GM18861 (cell line): ENCODE measurements around the gene NCOR2.

Experiments
- ATAC-seq: cut with Tn5 transposase; IDR thresholded peaks from one replicate; pipeline ENCODE4 v1.9.1; 2021; ENCODE audit not compliant: unreplicated experiment

The NCOR2 gene

GRCh38 chr12:124561231-124561630 is 6.2 kb downstream of the NCOR2 start:
- no peak for ATAC-seq

GRCh38 chr12:124560146-124560890 is 7.1 kb downstream of the NCOR2 start:
- no peak for ATAC-seq

- no peak for ATAC-seq
Measured at GRCh38 chr12:124559182-124560017, 8.0 kb downstream of the NCOR2 start.

- no peak for ATAC-seq
Measured at GRCh38 chr12:124558313-124558712, 9.1 kb downstream of the NCOR2 start.

GRCh38 chr12:124557518-124558223 is 9.7 kb downstream of the NCOR2 start:
- ATAC-seq: no peak

GRCh38 chr12:124556896-124557501 is 10.4 kb downstream of the NCOR2 start:
- ATAC-seq: no peak

- no peak for ATAC-seq
Measured at GRCh38 chr12:124556074-124556466, 11.3 kb downstream of the NCOR2 start.

- ATAC-seq: no peak
Measured at GRCh38 chr12:124555168-124556073, 12.0 kb downstream of the NCOR2 start.

- no peak for ATAC-seq
Measured at GRCh38 chr12:124554429-124555029, 12.9 kb downstream of the NCOR2 start.

GRCh38 chr12:124553862-124554428 is 13.5 kb downstream of the NCOR2 start:
- ATAC-seq: no peak

- ATAC-seq: no peak
Measured at GRCh38 chr12:124551268-124552144, 15.9 kb downstream of the NCOR2 start.

- no peak for ATAC-seq
Measured at GRCh38 chr12:124550123-124551089, 17.0 kb downstream of the NCOR2 start.

GRCh38 chr12:124549629-124550028 is 17.8 kb downstream of the NCOR2 start:
- no peak for ATAC-seq

- ATAC-seq: no peak
Measured at GRCh38 chr12:124548854-124549378, 18.5 kb downstream of the NCOR2 start.

GRCh38 chr12:124547626-124548025 is 19.8 kb downstream of the NCOR2 start:
- ATAC-seq: no peak

- peak; percentile 49 for ATAC-seq
Measured at GRCh38 chr12:124545508-124546418, 21.6 kb downstream of the NCOR2 start.
